Erythroblast (primary cell): ENCODE data around the gene GRM5.

ENCODE experiments used
- GATA1 ChIP-seq: IDR thresholded peaks from 2 replicates; pipeline ENCODE4 v1.6.1; 2011; ENCODE audit warnings: low read depth, mild to moderate bottlenecking, control low read depth, low read length, moderate library complexity
- POLR2A ChIP-seq: IDR thresholded peaks from 2 replicates; pipeline ENCODE4 v1.6.1; 2011; ENCODE audit warnings: mild to moderate bottlenecking, low read length

DNA sequence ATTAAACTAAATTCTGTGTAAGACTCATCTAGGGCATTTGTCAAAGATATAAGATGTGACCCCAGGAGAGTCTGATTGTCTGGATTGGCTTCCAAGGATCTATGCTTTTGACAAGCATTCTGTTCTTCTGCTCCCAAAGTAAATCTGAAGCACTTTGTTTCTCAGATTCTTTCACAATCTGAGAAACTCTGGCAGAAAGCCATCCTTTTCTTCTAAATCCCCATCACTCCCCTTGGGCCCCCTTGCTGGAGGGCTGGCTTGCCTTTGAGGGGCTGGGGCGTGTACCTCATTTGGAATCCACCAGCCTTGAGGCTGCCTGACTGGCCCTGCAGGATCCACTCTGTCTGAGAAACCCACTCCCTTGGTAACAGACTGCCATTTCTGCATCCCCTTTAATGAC lies 554.8 kb downstream of the GRM5 start:
- no peak for TF ChIP-seq POLR2A
- no peak for TF ChIP-seq GATA1
